Testis (tissue), 2 donors: Measurements from ENCODE around the gene GSTT2.
"Not testable (repeated sequence)": the region's sequence is repeated elsewhere in the genome, so short reads cannot be mapped to it uniquely, and the experiment has no call there.

Experiments
- POLR2A ChIP-seq: fragments of 450-650 bp; IDR thresholded peaks from one replicate; pipeline ENCODE4 v1.6.1; 2017; ENCODE audit warnings: antibody characterized with exemption, mild to moderate bottlenecking, moderate library complexity
- TF ChIP-seq, protein P1 (sequence below), 3 experiments: fragments of 450-650 bp in 2 of 3; fragments of 200-600 bp in 1 of 3; sonication (generic) in 1 of 3; IDR thresholded peaks; one replicate each; pipeline ENCODE4 v1.5.1; 2016 to 2019; ENCODE audit warnings: antibody characterized with exemption in 3 of 3, mild to moderate bottlenecking in 2 of 3, moderate library complexity in 1 of 3

- TF ChIP-seq, protein P1, sequence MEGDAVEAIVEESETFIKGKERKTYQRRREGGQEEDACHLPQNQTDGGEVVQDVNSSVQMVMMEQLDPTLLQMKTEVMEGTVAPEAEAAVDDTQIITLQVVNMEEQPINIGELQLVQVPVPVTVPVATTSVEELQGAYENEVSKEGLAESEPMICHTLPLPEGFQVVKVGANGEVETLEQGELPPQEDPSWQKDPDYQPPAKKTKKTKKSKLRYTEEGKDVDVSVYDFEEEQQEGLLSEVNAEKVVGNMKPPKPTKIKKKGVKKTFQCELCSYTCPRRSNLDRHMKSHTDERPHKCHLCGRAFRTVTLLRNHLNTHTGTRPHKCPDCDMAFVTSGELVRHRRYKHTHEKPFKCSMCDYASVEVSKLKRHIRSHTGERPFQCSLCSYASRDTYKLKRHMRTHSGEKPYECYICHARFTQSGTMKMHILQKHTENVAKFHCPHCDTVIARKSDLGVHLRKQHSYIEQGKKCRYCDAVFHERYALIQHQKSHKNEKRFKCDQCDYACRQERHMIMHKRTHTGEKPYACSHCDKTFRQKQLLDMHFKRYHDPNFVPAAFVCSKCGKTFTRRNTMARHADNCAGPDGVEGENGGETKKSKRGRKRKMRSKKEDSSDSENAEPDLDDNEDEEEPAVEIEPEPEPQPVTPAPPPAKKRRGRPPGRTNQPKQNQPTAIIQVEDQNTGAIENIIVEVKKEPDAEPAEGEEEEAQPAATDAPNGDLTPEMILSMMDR (IDR thresholded peaks at IDR 0.05), result not testable (repeated sequence)
- not testable (repeated sequence) for TF ChIP-seq POLR2A
These were observed 9.8 kb downstream of the GSTT2 start for GRCh38 chr22:23989583-23990244.
